NK-92 (cell line): ENCODE measurements around the gene B4GALT6.

Source experiments
- DNase-seq: peaks from one replicate; lab custom pipeline; 2025; ENCODE audit not compliant: unreplicated experiment; lab: John Stamatoyannopoulos, UW

B4GALT6 gene

GRCh38 chr18:31598021-31598805 lies 86.2 kb downstream of the B4GALT6 start:
- no peak for DNase-seq

- DNase-seq, result no peak
These were observed 88.1 kb downstream of the B4GALT6 start for GRCh38 chr18:31596081-31596872.

- DNase-seq, result no peak
These were observed 89.1 kb downstream of the B4GALT6 start for GRCh38 chr18:31595121-31595771.

DNA sequence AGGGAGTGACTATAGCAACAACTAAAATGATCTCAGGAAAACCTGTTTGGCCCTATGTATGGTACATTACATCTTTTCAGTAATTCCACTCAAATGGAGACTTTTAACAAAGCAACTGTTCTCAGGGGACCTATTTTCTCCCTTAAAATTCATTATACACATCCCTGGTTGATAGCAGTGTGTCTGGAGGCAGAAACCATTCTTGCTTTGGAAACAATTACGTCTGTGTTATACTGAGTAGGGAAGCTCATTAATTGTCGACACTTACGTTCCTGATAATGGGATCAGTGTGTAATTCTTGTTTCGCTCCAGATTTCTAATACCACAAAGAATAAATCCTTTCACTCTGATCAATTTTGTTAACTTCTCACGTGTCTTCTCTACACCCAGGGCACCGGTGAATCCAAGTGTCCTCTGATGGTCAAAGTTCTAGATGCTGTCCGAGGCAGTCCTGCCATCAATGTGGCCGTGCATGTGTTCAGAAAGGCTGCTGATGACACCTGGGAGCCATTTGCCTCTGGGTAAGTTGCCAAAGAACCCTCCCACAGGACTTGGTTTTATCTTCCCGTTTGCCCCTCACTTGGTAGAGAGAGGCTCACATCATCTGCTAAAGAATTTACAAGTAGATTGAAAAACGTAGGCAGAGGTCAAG lies 91.7 kb downstream of the B4GALT6 start:
- no peak for DNase-seq

- DNase-seq, result no peak
These were observed 92.8 kb downstream of the B4GALT6 start, which contains the start of gene TTR for GRCh38 chr18:31591628-31592027. Gene TTR, plus strand, starts transcription at chr18:31591877. Its CDS starts 26 bp downstream, at chr18:31591903.

DNA sequence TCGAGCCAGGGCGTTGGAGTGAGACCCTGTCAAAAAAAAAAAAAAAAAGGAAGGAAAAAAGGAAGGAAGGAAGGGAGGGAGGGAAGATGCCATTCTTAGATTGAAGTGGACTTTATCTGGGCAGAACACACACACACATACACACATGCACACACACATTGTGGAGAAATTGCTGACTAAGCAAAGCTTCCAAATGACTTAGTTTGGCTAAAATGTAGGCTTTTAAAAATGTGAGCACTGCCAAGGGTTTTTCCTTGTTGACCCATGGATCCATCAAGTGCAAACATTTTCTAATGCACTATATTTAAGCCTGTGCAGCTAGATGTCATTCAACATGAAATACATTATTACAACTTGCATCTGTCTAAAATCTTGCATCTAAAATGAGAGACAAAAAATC lies 93.3 kb downstream of the B4GALT6 start:
- no peak for DNase-seq

GRCh38 chr18:31590570-31590969 lies 93.8 kb downstream of the B4GALT6 start:
- DNase-seq, result no peak

- DNase-seq, result no peak
These were observed 96.9 kb downstream of the B4GALT6 start for GRCh38 chr18:31587529-31587928.

DNA sequence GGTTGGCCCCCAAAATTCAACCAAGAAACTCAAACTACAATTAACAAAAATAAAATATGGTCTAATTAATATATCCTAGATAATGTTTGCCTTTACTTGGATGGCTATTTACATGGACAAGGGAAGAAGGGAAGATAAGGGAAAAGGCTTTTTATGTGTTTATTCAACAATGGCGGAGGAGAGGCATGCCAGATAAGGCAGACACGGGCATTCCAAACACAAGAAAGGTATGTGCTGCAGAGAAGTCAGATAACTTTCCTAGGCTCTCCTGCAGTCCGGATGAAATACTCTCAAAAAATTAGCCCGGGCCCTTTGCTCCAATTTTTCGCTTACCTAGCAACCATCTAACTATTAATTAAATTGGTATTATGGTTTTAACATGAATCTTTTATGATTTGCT lies 97.8 kb downstream of the B4GALT6 start:
- no peak for DNase-seq

DNA sequence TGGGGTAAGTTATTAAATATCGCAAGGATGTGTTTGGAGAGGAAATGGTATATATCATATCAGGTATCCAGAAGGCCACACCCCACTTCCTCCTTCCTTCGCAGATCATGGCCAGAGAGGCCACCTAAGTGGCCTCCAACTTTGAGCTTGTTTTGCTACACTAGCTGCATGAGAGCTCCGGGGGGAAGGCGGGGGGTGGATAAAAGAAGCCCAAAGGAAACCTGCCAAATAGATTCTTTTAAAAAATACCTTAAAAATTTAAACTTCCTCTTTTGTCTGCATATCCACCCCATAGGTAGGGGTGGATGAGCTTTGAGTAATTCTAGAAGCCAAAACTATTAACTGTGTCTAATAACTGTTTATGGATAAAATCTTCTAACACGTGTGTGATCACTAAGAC lies 98.4 kb downstream of the B4GALT6 start:
- no peak for DNase-seq

GRCh38 chr18:31583185-31583854 lies 101.1 kb downstream of the B4GALT6 start:
- DNase-seq, result no peak

DNA sequence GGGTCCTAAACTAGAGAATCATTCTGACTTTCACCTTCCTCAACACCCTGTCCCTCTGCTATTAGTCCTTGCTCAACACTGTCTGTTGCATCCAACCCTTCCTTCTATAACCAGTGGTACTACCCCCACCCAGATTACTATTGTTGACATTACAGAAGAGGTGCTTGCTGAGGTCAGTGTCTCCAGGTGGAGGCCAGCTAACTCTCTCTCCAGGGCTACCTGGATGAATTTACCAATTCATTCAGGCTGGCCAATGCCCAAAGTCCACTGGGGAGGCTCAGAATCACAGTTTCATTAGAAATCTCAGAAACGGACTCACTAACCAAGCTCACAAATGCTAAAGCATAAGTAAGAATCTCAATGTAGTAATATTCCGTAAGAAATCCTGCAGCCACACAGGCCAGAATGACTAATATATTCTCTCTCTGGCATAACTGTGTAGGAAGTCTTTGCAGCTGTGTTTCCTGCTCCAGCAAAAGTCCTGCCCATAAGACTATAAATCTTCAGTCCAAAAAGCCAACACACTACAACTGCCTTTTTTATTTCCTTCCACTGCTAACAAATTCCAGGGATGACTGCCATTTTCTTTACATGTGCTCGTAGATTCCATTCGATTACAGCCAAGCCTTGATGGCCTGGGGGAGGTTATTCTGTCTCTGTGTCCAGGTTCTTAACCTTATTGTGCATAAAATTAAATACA lies 102.7 kb downstream of the B4GALT6 start:
- no peak for DNase-seq

- DNase-seq, result no peak
These were observed 105.0 kb downstream of the B4GALT6 start for GRCh38 chr18:31579375-31579774.

- no peak for DNase-seq
These were observed 106.3 kb downstream of the B4GALT6 start for GRCh38 chr18:31578126-31578525.

GRCh38 chr18:31577195-31577594 lies 107.2 kb downstream of the B4GALT6 start:
- no peak for DNase-seq

DNA sequence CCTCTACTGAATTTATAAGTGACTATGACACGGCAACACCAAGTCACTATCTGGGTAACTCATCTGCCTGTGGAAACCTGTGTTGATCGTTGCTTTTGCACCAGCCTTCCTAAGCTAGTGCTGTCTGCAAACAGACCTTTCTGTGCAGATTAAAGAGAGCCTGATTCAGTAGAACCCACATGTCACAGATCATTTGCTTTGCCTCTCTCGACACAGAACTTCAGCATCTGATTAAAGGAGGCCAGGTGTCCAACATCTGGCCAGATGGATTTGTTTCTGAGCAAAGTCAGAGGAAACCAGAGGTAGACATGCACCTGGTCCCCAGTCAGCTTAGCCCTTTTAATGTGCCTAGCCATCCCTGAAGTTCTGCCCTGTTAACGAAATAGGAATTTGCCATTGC lies 107.7 kb downstream of the B4GALT6 start:
- DNase-seq, result no peak

DNA sequence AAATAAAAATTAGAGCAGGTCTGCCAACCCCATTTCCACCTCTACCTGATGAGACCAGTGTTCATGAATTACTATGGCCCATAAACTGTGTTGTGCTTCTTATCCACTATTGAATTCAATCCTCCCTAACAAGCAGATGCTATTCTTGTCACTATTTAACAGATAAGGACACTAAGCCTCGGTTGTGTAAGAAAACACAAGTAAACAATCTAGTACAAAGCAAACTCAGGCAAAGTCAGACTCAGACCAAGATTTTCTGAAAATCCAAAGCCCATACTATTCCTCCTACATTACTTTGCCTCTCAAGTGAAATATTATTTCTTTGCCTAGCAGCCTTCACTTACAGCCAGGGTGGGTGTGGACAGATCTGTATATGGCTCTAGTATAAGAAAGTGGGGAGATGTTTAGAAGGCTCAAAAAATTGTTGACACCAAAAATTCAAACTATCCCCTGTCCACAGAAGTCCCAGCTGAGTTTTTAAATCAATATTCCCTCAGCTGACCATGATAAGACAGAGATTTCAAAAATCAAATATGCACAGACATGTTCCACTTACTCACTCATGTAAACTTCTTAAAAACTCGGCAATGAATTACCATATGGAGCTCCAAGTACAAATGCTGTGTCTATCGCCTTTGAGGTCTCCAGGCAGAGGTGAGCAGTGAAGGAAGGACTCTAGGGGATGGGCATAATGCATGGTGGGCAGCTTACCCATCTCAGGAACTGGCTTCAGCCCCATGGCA lies 108.7 kb downstream of the B4GALT6 start:
- DNase-seq, result no peak

DNA sequence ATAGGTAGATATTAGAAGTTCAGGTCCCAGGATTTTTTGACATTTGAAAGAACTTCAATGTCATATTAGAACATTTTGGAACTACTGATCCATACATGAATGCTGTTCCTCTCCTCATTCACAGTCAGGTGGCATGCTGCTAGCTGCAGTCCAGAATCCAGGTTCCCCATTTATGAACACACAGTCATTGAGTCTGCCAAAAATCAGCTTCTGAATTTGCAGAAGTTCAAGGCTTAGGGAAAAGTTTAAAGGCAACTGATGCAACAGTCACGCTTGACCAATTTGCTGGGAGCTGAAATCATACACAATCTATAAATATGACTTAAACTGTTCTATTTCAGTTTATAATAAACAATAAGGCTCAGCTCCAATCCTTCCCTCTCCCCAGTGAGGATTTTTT lies 110.0 kb downstream of the B4GALT6 start:
- DNase-seq, result no peak
